ENCODE results near the gene ABHD17A. TPM values are rescaled to one million over a fixed set of nuclear protein-coding genes. Genes with fewer than 3 reads are reported as not detected.
A peak's percentile ranks its signal among the peaks of the same experiment; 100 is the strongest.

Gene ABHD17A
- total RNA-seq, 1 experiment from 2014 or later: 47.5 TPM

DNA sequence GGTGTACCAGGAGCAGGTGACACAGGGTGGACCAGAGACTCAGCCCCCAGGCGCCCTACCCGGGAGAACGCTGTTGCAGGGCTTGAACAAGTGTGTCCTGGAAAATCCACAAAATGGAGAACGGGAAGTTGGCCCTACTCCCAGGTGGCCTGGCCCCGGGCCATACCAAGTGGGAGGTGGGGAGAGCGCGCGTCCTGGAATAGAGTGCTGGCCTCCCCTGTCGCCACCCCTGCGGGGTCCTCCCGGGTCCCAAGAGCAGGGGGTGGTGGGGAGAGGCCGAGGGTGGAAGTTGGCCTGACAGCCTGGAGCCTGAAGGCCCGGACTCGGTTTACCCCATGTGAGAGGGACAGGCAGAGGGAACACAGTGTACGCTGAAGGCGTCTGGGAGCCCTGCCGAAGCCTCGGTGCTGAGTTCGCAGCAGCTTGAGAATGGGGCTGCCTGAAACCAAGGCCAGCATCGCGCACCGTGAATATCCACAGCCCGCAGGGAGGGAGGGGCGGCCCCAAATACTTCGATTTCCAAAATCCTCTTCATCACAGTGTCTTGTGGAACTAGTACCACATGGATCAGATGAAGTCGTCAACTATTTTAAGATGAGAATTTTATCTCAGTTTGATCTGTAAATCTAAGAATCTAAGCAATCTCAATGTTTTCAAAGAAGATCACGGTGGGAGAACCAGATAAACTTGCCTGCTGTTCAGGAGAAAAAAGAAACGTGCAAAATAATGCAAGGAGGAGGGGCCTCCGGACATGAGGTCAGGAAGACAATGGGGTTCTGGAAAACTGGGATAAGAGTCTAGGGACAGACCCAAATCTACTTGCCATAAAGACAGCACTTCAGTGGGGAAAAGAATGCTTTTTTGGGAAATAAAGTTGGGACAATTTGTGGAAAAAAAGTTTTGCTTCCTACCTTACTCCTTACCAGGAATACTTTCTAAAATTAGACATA, 11.5 kb downstream of the ABHD17A start:
- Histone ChIP-seq H3T11ph (ENCODE audit: low read length) (no peak overlapping the region), H3K4me1 (ENCODE audit: insufficient read depth, low read length) (no peaks in the 10 kb centered on the region; the same call in 1 of the 2 replicates), H3K79me2 (ENCODE audit: insufficient read depth, low read length) (peaks cover 9% of the 10 kb centered on the region; the same call in 1 of the 2 replicates), H3K23me2 (ENCODE audit: insufficient read length, low read depth, low read length, poor library complexity, severe bottlenecking) (peaks cover 21% of the 10 kb centered on the region), H4K20me1 (ENCODE audit: control insufficient read depth, insufficient read depth, insufficient read length) (no peaks in the 10 kb centered on the region), H4K5ac (ENCODE audit: insufficient read length, low read depth, low read length) (no peak overlapping the region), H2BK15ac (ENCODE audit: low read depth, low read length) (no peak overlapping the region), H3K18ac (ENCODE audit: insufficient read length, low read depth, low read length) (no peak overlapping the region), H3K27ac (ENCODE audit: insufficient read length, low read depth, low read length) (no peak overlapping the region), H3K14ac (ENCODE audit: insufficient read depth, low read length) (no peak overlapping the region), H3K56ac (ENCODE audit: insufficient read length, low read depth, low read length) (no peak overlapping the region), H2BK5ac (ENCODE audit: insufficient read length, low read length) (no peak overlapping the region), H2AK5ac (ENCODE audit: insufficient read length, low read length) (no peak overlapping the region), H3K23ac (ENCODE audit: insufficient read length, low read depth, low read length) (no peak overlapping the region), H2BK20ac (ENCODE audit: low read depth, low read length, poor library complexity, severe bottlenecking) (no peak overlapping the region), H3K79me1 (ENCODE audit: insufficient read depth, low read depth, low read length, poor library complexity, severe bottlenecking) (peaks cover 10% of the 10 kb centered on the region), H2BK120ac (ENCODE audit: low read depth, low read length, poor library complexity, severe bottlenecking) (no peak overlapping the region), H3K9ac (ENCODE audit: extremely low read depth, insufficient read length, low read length) (no peak overlapping the region), H3K9me3 (ENCODE audit: control insufficient read depth, low read depth, low read length) (no peaks in the 10 kb centered on the region), H3K27me3 (ENCODE audit: insufficient read depth, low read length) (no peaks in the 10 kb centered on the region), H2AFZ (ENCODE audit: low read length) (no peak overlapping the region), H2BK12ac (ENCODE audit: insufficient read length, low read depth, low read length) (no peak overlapping the region), H3K4ac (ENCODE audit: low read depth, low read length) (no peak overlapping the region), H4K8ac (replicated peaks; ENCODE audit: insufficient read length, low read depth, low read length) (no peak overlapping the region), H3K4me2 (ENCODE audit: insufficient read depth, insufficient read length, low read length) (no peak overlapping the region), H4K91ac (ENCODE audit: insufficient read length, low read depth, low read length) (no peak overlapping the region)
- DNase-seq: peak; percentile 30
- Mint-ChIP-seq H3K27me3 (ENCODE audit: low read depth) (no peaks in the 10 kb centered on the region), H3K9me3 (no peaks in the 10 kb centered on the region), H3K4me3 (peak overlapping the region; percentile 98 to 99), H3K4me1 (peaks cover 14 to 15% of the 10 kb centered on the region in 2 experiments), H3K36me3 (ENCODE audit: insufficient read depth in 1 of 3, low read depth in 3 of 3) (peaks cover 0 to 12% (median 2%) of the 10 kb centered on the region in 3 experiments; a peak in 3 of 7 replicates), H3K27ac (peak overlapping the region in 1 of 3 experiments; percentile 55; a peak in 3 of 7 replicates)
- TF ChIP-seq, protein P1, sequence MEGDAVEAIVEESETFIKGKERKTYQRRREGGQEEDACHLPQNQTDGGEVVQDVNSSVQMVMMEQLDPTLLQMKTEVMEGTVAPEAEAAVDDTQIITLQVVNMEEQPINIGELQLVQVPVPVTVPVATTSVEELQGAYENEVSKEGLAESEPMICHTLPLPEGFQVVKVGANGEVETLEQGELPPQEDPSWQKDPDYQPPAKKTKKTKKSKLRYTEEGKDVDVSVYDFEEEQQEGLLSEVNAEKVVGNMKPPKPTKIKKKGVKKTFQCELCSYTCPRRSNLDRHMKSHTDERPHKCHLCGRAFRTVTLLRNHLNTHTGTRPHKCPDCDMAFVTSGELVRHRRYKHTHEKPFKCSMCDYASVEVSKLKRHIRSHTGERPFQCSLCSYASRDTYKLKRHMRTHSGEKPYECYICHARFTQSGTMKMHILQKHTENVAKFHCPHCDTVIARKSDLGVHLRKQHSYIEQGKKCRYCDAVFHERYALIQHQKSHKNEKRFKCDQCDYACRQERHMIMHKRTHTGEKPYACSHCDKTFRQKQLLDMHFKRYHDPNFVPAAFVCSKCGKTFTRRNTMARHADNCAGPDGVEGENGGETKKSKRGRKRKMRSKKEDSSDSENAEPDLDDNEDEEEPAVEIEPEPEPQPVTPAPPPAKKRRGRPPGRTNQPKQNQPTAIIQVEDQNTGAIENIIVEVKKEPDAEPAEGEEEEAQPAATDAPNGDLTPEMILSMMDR (conservative IDR thresholded peaks at IDR 0.05): no peak
- WGBS (ENCODE audit: extremely low coverage, insufficient read length, low lambda C conversion rate): no CpG with 5 or more reads among the region's 29 CpGs
